ENCODE measurements around the gene FBXL17. TPM values are rescaled to one million over a fixed set of nuclear protein-coding genes. Genes with fewer than 3 reads are reported as not detected.

Gene FBXL17
- total and polyA plus RNA-seq, 9 of the 15 experiments (the other 6 are each of a cell fraction or from before 2014, with no cell fraction given): 0.32 to 5.4 (median 1.8) TPM

DNA sequence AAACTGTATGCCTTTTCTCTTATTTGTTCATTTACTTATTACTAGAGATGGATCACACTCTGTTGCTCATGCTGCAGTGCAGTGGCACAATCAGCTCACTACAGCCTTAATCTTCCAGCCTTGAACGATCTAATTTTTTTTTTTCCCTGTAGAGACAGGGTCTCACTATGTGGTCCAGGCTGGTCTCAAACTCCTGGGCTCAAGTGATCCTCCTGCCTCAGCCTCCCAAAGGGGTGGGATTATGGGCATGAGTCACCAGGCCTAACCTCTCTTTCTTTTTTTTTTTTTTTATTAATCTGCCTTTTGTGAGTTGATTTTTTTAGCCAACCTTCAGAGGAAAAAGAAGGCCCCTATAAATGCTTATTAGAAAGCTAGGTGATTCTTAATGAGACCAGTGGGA, 303.0 kb downstream of the FBXL17 start:
- no peak for ATAC-seq
- WGBS (ENCODE audit: insufficient coverage, low coverage, missing lambda C conversion rate): 0% methylated on average over 1 of the region's 1 CpG
- H3K4me2 ChIP-seq (ENCODE audit: insufficient read depth, low read length): no peak overlapping the region
- TF ChIP-seq ATF2 (CRISPR knock-in tag; IDR thresholded peaks at IDR 0.05) (no peak), NBN (IDR thresholded peaks at IDR 0.05; ENCODE audit: low read depth) (no peak), ZNF695 (CRISPR knock-in tag; IDR thresholded peaks at IDR 0.05) (no peak), ZNF431 (CRISPR knock-in tag; IDR thresholded peaks at IDR 0.05) (no peak), ZNF175 (CRISPR knock-in tag; IDR thresholded peaks at IDR 0.05; ENCODE audit: low read depth) (no peak), RBM14 (IDR thresholded peaks at IDR 0.05; ENCODE audit: borderline replicate concordance, insufficient read depth, low read depth, low read length) (no peak)
- intact Hi-C loops (cut with micrococcal nuclease): no loop called here
- no peaks in the 10 kb centered on the region for H3K36me3 ChIP-seq (ENCODE audit: control insufficient read depth, insufficient read depth, low read length)
- ChIA-PET CTCF (ENCODE audit: low intra/inter-chr PET ratio) (no interaction called here), POLR2A (no interaction called here)
- no peak for DNase-seq (ENCODE audit: extremely low read depth in 1 of 4, low spot score in 3 of 4)
- no peak overlapping the region for H3K27ac ChIP-seq (ENCODE audit: extremely low read depth, low read depth, low read length)
- no peaks in the 10 kb centered on the region for H3K9me1 ChIP-seq (ENCODE audit: control insufficient read depth, insufficient read depth, low read length)
- BruUV-seq (replicated peaks): no TSS peak
- no peak overlapping the region for H2AFZ ChIP-seq (ENCODE audit: low read depth, low read length)
- in situ Hi-C loops (cut with MboI): no loop called here
- H3K4me3 ChIP-seq: no peak overlapping the region
- H3K79me2 ChIP-seq (ENCODE audit: control insufficient read depth, insufficient read depth, low read length): no peaks in the 10 kb centered on the region
- no peak overlapping the region for H3K9ac ChIP-seq (ENCODE audit: insufficient read depth in 1 of 2, low read depth in 2 of 2, low read length in 2 of 2)
- H3K4me1 ChIP-seq (replicated peaks in 1 of 2; ENCODE audit: control insufficient read depth in 2 of 2, insufficient read depth in 2 of 2, low read length in 2 of 2): no peaks in the 10 kb centered on the region
- no peaks in the 10 kb centered on the region for H4K20me1 ChIP-seq (replicated peaks; ENCODE audit: control insufficient read depth, insufficient read depth, low read length)
- H3K9me3 ChIP-seq (replicated peaks; ENCODE audit: control insufficient read depth, insufficient read depth, low read depth, low read length): no peaks in the 10 kb centered on the region
- no peak for FAIRE-seq
- no peaks in the 10 kb centered on the region for H3K27me3 ChIP-seq (ENCODE audit: control insufficient read depth in 2 of 2, insufficient read depth in 2 of 2, low read length in 2 of 2)

Data from K562 (cell line).